Vagina (tissue), 2 donors: ENCODE measurements around the gene MCM9. TPM values are rescaled to one million over a fixed set of nuclear protein-coding genes. Genes with fewer than 3 reads are reported as not detected.

Experiments
- DNase-seq, 2 donors: peaks; one replicate each; pipeline ENCODE4 v3.0.0-alpha.2; 2017; ENCODE audit errors: extremely low spot score in 2 of 2
- H3K27ac ChIP-seq: fragments of 200-600 bp; sonication (generic); one replicate; pipeline ENCODE4 v1.5.1; 2019
- H3K27me3 ChIP-seq: fragments of 200-600 bp; sonication (generic); one replicate; pipeline ENCODE4 v1.5.1; 2019
- H3K36me3 ChIP-seq, 2 donors: fragments of 200-600 bp; sonication (generic); one replicate each; pipeline ENCODE4 v1.5.1; 2017 to 2019
- H3K4me1 ChIP-seq: fragments of 200-600 bp; sonication (generic); one replicate; pipeline ENCODE4 v1.5.1; 2019
- H3K4me3 ChIP-seq, 2 donors: fragments of 200-600 bp; sonication (generic); 1 replicate in 1 of 2; 2 replicates in 1 of 2; pipeline ENCODE4 v1.5.1; 2016 to 2019
- H3K9me3 ChIP-seq: fragments of 200-600 bp; sonication (generic); one replicate; pipeline ENCODE4 v1.5.1; 2019
- POLR2A ChIP-seq, 2 donors: fragments of 450-650 bp; IDR thresholded peaks; one replicate each; pipeline ENCODE4 v1.6.1; 2017; ENCODE audit warnings: antibody characterized with exemption in 2 of 2, mild to moderate bottlenecking in 2 of 2, moderate library complexity in 2 of 2
- POLR2AphosphoS5 ChIP-seq, 2 donors: sonication (generic); formaldehyde crosslinking; IDR thresholded peaks; one replicate each; pipeline ENCODE4 v1.9.0; 2017; ENCODE audit warnings: antibody characterized with exemption in 2 of 2, mild to moderate bottlenecking in 2 of 2, low read depth in 1 of 2; ENCODE audit not compliant: insufficient read depth in 1 of 2
- intact Hi-C: fragments of 100-400 bp; cut with DNase I; formaldehyde crosslinking; loops from one replicate; pipeline ENCODE4 v1.15.1; 2023
- total RNA-seq: library from RNA; depleted of rRNA; stranded (reverse); fragments of >200 nt; gene quantifications from one replicate; pipeline ENCODE4 v1.2.3, GENCODE V29; 2016
- TF ChIP-seq, protein P1 (sequence below), 3 experiments: fragments of 450-650 bp in 2 of 3; fragments of 200-600 bp in 1 of 3; sonication (generic) in 1 of 3; IDR thresholded peaks; one replicate each; pipeline ENCODE4 v1.5.1; 2017 to 2019; ENCODE audit warnings: antibody characterized with exemption in 3 of 3, mild to moderate bottlenecking in 2 of 3, moderate library complexity in 2 of 3

MCM9 gene
- total RNA-seq, 1 donor from 2014 or later = 25.8 TPM

DNA sequence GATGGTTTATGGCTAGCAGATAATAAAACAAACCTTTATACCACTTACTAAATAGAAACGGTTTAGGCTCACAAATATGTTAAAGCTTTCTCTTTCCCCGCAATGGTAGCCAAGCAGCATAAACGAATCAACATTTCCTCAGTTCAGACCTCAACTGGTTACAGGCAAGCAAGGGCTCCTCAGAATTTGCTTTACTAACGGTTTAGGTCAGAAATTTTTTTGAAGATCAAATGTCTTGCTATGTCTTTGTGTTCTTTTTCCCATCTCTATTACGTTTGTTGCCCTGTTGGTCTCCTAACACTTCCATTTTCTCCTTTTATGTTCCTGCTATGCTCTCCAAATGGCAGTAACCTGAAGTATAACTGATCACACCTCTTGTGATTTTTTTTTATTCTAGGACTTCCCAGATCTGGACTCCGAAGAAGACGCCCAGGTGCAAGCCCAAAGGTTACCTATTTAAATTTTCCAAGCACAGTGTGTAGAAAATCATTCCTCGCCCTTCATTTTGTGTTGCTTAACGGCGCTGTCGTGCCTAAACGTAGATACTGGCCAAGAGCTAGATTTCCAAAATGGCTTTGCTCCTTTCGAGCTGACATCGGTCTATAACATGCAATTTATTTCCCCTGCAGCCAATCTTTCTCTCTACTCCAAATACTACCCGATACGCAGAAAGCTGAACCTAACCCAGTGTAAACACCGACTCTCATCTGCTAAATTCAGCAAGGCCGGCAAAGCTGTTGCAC is 41.7 kb downstream of the MCM9 start:
- H3K9me3 ChIP-seq = no peaks in the 10 kb centered on the region
- H3K4me3 ChIP-seq = peak overlapping the region; percentile 62 to 88
- peaks cover 45% of the 10 kb centered on the region for H3K4me1 ChIP-seq
- TF ChIP-seq, protein P1, sequence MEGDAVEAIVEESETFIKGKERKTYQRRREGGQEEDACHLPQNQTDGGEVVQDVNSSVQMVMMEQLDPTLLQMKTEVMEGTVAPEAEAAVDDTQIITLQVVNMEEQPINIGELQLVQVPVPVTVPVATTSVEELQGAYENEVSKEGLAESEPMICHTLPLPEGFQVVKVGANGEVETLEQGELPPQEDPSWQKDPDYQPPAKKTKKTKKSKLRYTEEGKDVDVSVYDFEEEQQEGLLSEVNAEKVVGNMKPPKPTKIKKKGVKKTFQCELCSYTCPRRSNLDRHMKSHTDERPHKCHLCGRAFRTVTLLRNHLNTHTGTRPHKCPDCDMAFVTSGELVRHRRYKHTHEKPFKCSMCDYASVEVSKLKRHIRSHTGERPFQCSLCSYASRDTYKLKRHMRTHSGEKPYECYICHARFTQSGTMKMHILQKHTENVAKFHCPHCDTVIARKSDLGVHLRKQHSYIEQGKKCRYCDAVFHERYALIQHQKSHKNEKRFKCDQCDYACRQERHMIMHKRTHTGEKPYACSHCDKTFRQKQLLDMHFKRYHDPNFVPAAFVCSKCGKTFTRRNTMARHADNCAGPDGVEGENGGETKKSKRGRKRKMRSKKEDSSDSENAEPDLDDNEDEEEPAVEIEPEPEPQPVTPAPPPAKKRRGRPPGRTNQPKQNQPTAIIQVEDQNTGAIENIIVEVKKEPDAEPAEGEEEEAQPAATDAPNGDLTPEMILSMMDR (IDR thresholded peaks at IDR 0.05) = no peak
- TF ChIP-seq POLR2A (IDR thresholded peaks at IDR 0.05) = no peak
- no peak for TF ChIP-seq POLR2AphosphoS5 (IDR thresholded peaks at IDR 0.05; ENCODE audit: insufficient read depth in 1 of 2, low read depth in 1 of 2)
- peak overlapping the region; percentile 72 for H3K27ac ChIP-seq
- no peaks in the 10 kb centered on the region for H3K36me3 ChIP-seq
- DNase-seq = no peak
- intact Hi-C loops = no loop called here
- H3K27me3 ChIP-seq = no peaks in the 10 kb centered on the region

DNA sequence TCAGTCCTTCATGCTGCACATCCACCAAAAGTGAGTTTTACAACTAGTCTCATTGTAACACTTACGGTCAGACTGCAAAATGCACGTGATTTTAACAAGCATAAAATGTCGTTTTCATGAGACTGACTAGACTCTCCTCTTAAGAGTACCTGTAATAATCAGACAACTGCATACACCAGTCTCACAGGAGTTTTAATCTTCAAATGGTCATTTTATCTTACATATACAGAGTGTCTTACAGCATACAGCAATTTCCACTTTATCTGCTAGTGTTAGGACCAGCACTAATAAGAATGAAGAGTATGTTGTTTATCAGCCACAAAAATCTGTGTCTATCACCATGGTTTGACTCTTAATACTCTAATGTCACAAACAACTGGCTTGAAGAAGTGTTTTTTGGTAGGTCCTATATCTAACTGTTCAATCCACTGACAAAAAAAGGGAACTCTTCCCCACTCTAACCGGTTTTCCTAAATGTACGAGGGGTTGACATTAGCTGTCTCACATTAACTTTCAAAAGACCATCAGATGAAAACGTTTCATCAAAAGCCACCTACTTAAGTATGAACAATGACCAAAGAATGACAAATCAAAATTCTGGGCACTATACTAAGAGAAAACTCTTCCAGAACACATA is 42.5 kb downstream of the MCM9 start:
- Histone ChIP-seq H3K4me1 (peaks cover 40% of the 10 kb centered on the region), H3K4me3 (peak overlapping the region; percentile 62 to 88), H3K9me3 (no peaks in the 10 kb centered on the region), H3K27ac (peak overlapping the region; percentile 72), H3K27me3 (no peaks in the 10 kb centered on the region), H3K36me3 (no peaks in the 10 kb centered on the region)
- intact Hi-C loops = no loop called here
- TF ChIP-seq POLR2AphosphoS5 (IDR thresholded peaks at IDR 0.05; ENCODE audit: insufficient read depth in 1 of 2, low read depth in 1 of 2) = no peak
- TF ChIP-seq, protein P1 (IDR thresholded peaks at IDR 0.05) = no peak
- TF ChIP-seq POLR2A (IDR thresholded peaks at IDR 0.05) = no peak
- DNase-seq = no peak

DNA sequence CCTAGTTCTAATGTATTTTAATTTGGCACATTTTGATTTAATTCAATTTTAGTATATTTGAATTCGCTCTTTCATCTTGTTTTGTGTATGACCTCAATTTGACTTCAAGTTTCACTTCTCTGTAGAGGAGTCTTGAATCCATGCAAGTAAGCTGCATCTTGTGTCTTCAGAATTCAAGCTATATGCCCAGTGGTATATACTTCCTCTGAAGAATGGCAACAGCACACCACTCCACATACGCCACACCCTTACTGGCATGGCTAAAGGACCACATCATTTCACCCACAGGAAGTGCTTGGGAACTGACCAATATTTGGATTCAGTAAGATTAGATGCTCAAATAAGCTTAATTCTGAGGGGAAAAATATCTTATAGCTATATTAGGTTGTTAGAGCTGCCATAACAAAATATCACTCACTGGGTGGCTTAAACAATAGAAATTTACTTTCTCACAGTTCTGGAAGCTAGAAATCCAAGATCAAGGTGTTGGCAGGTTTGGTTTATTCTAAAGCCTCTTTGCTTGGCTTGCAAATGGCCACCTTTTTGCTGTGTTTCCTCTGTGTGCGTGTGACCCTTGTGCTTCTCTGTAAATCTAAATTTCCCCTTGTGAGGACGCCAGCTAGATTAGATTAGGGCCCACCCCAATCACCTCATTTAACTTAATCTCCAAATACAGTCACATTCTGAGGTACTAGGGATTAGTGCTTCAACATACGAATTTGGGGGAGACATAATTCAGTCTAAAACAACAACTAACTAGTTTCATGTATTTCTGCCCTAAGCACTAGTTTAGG is 43.8 kb downstream of the MCM9 start:
- Histone ChIP-seq H3K4me1 (peaks cover 27% of the 10 kb centered on the region), H3K27ac (peak overlapping the region; percentile 72), H3K36me3 (no peaks in the 10 kb centered on the region), H3K9me3 (no peaks in the 10 kb centered on the region), H3K27me3 (no peaks in the 10 kb centered on the region), H3K4me3 (no peak overlapping the region)
- DNase-seq = no peak
- no peak for TF ChIP-seq POLR2A (IDR thresholded peaks at IDR 0.05)
- TF ChIP-seq POLR2AphosphoS5 (IDR thresholded peaks at IDR 0.05; ENCODE audit: insufficient read depth in 1 of 2, low read depth in 1 of 2) = no peak
- TF ChIP-seq, protein P1 (IDR thresholded peaks at IDR 0.05) = no peak
- intact Hi-C loops = no loop called here

DNA sequence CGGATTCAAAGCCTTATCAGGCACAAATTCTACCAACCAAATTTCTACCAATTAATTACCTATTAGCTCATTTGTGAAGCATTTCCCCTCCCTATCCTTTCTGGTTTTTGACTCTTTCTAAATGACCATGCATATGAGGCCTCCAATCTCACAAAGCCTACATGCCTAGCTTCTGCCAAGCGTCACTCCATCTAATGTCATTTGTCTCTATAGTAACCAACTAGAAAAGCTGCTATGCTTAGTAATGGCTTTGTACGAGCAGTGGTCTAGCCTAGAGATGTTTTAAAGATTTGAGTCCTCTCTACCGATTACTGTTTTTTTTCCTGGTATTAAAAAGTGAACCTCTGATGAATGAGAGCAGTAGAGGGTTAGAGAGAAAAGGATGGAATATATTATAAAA is 45.8 kb downstream of the MCM9 start:
- TF ChIP-seq POLR2A (IDR thresholded peaks at IDR 0.05) (no peak), POLR2AphosphoS5 (IDR thresholded peaks at IDR 0.05; ENCODE audit: insufficient read depth in 1 of 2, low read depth in 1 of 2) (no peak)
- TF ChIP-seq, protein P1 (IDR thresholded peaks at IDR 0.05) = no peak
- intact Hi-C loops = no loop called here
- Histone ChIP-seq H3K27me3 (no peaks in the 10 kb centered on the region), H3K9me3 (no peaks in the 10 kb centered on the region), H3K4me1 (peaks cover 19% of the 10 kb centered on the region), H3K27ac (no peak overlapping the region), H3K4me3 (no peak overlapping the region), H3K36me3 (no peaks in the 10 kb centered on the region)
- no peak for DNase-seq
